ENCODE data around the gene CITED4.
A peak's percentile ranks its signal among the peaks of the same experiment; 100 is the strongest.

Gene CITED4

GRCh38 chr1:40851643-40852042, 10.5 kb downstream of the CITED4 start:
- Histone ChIP-seq H3K36me3 (replicated peaks) (no peaks in the 10 kb centered on the region), H3K4me3 (ENCODE audit: low read depth, low read length) (no peak overlapping the region), H3K27me3 (replicated peaks) (no peaks in the 10 kb centered on the region), H3K27ac (no peak overlapping the region)
- in situ Hi-C loops (cut with HindIII; ENCODE audit: low pct_ligation_motif_present, low sequenced_read_pairs) = no loop called here
- TF ChIP-seq CTCF (IDR thresholded peaks at IDR 0.05; ENCODE audit: low read depth, low read length, missing control alignments) = no peak
- DNase-seq = no peak

- no peak overlapping the region for H3K4me3 ChIP-seq (ENCODE audit: low read depth, low read length)
- in situ Hi-C loops (cut with HindIII; ENCODE audit: low pct_ligation_motif_present, low sequenced_read_pairs) = no loop called here
- peak; percentile 54 for DNase-seq
- peak; percentile 91 for TF ChIP-seq CTCF (IDR thresholded peaks at IDR 0.05; ENCODE audit: low read depth, low read length, missing control alignments)
- H3K36me3 ChIP-seq (replicated peaks) = no peaks in the 10 kb centered on the region
- H3K27ac ChIP-seq = no peak overlapping the region
- H3K27me3 ChIP-seq (replicated peaks) = no peaks in the 10 kb centered on the region
Observed at GRCh38 chr1:40849801-40850592, 12.2 kb downstream of the CITED4 start.

- DNase-seq = peak; percentile 62
- H3K4me3 ChIP-seq (ENCODE audit: low read depth, low read length) = no peak overlapping the region
- peak; percentile 98 for TF ChIP-seq CTCF (IDR thresholded peaks at IDR 0.05; ENCODE audit: low read depth, low read length, missing control alignments)
- in situ Hi-C loops (cut with HindIII; ENCODE audit: low pct_ligation_motif_present, low sequenced_read_pairs) = no loop called here
- no peak overlapping the region for H3K27ac ChIP-seq
- no peaks in the 10 kb centered on the region for H3K36me3 ChIP-seq (replicated peaks)
- no peaks in the 10 kb centered on the region for H3K27me3 ChIP-seq (replicated peaks)
Observed at GRCh38 chr1:40848530-40849189, 13.5 kb downstream of the CITED4 start.

GRCh38 chr1:40847023-40847745, 15.0 kb downstream of the CITED4 start:
- no peak for DNase-seq
- no peaks in the 10 kb centered on the region for H3K36me3 ChIP-seq (replicated peaks)
- no peak overlapping the region for H3K4me3 ChIP-seq (ENCODE audit: low read depth, low read length)
- in situ Hi-C loops (cut with HindIII; ENCODE audit: low pct_ligation_motif_present, low sequenced_read_pairs) = no loop called here
- TF ChIP-seq CTCF (IDR thresholded peaks at IDR 0.05; ENCODE audit: low read depth, low read length, missing control alignments) = no peak
- H3K27me3 ChIP-seq (replicated peaks) = no peaks in the 10 kb centered on the region
- H3K27ac ChIP-seq = no peak overlapping the region

GRCh38 chr1:40845895-40846294, 16.3 kb downstream of the CITED4 start:
- Histone ChIP-seq H3K27me3 (replicated peaks) (no peaks in the 10 kb centered on the region), H3K36me3 (replicated peaks) (no peaks in the 10 kb centered on the region), H3K4me3 (ENCODE audit: low read depth, low read length) (no peak overlapping the region), H3K27ac (no peak overlapping the region)
- no peak for TF ChIP-seq CTCF (IDR thresholded peaks at IDR 0.05; ENCODE audit: low read depth, low read length, missing control alignments)
- no peak for DNase-seq
- in situ Hi-C loops (cut with HindIII; ENCODE audit: low pct_ligation_motif_present, low sequenced_read_pairs) = no loop called here
